ENCODE data around the gene TBX2.

Gene TBX2

GRCh38 chr17:61383689-61384201 lies 15.9 kb upstream of the TBX2 start:
- Histone ChIP-seq H3K4me1 (ENCODE audit: insufficient read depth, low read length, poor library complexity, severe bottlenecking) (no peaks in the 10 kb centered on the region), H3K27me3 (ENCODE audit: insufficient read depth, low read length, poor library complexity, severe bottlenecking) (no peaks in the 10 kb centered on the region), H3K36me3 (ENCODE audit: insufficient read depth, low read length) (no peaks in the 10 kb centered on the region), H3K9me3 (ENCODE audit: insufficient read depth, low read depth, low read length) (no peaks in the 10 kb centered on the region), H3K4me3 (ENCODE audit: low read length, poor library complexity, severe bottlenecking) (no peak overlapping the region), H2AFZ (ENCODE audit: low read length) (no peak overlapping the region), H3F3A (ENCODE audit: low read depth) (no peaks in the 10 kb centered on the region), H4K20me1 (ENCODE audit: insufficient read depth, low read length, poor library complexity, severe bottlenecking) (no peaks in the 10 kb centered on the region), H3K79me2 (ENCODE audit: insufficient read depth, low read length) (no peaks in the 10 kb centered on the region), H3K4me2 (ENCODE audit: low read depth, low read length, poor library complexity, severe bottlenecking) (no peak overlapping the region), H3K9me2 (replicated peaks; ENCODE audit: low read depth, low read length) (no peaks in the 10 kb centered on the region), H3K9ac (ENCODE audit: low read depth, low read length, poor library complexity, severe bottlenecking) (no peak overlapping the region)
- no peak for TF ChIP-seq CTCF (conservative IDR thresholded peaks at IDR 0.05; ENCODE audit: low read length)
- TF ChIP-seq EZH2phosphoT487 (IDR thresholded peaks at IDR 0.05; ENCODE audit: borderline replicate concordance) = no peak

GRCh38 chr17:61384354-61384691 lies 15.3 kb upstream of the TBX2 start:
- no peaks in the 10 kb centered on the region for H3K9me3 ChIP-seq (ENCODE audit: insufficient read depth, low read depth, low read length)
- no peaks in the 10 kb centered on the region for H3K79me2 ChIP-seq (ENCODE audit: insufficient read depth, low read length)

GRCh38 chr17:61384692-61385576 lies 14.7 kb upstream of the TBX2 start:
- Histone ChIP-seq H3K27me3 (ENCODE audit: insufficient read depth, low read length, poor library complexity, severe bottlenecking) (no peaks in the 10 kb centered on the region), H3K4me3 (ENCODE audit: low read length, poor library complexity, severe bottlenecking) (no peak overlapping the region), H3K9me3 (ENCODE audit: insufficient read depth, low read depth, low read length) (no peaks in the 10 kb centered on the region), H3F3A (ENCODE audit: low read depth) (no peaks in the 10 kb centered on the region), H2AFZ (ENCODE audit: low read length) (no peak overlapping the region), H4K20me1 (ENCODE audit: insufficient read depth, low read length, poor library complexity, severe bottlenecking) (no peaks in the 10 kb centered on the region), H3K4me2 (ENCODE audit: low read depth, low read length, poor library complexity, severe bottlenecking) (no peak overlapping the region), H3K9ac (ENCODE audit: low read depth, low read length, poor library complexity, severe bottlenecking) (no peak overlapping the region), H3K79me2 (ENCODE audit: insufficient read depth, low read length) (no peaks in the 10 kb centered on the region), H3K4me1 (ENCODE audit: insufficient read depth, low read length, poor library complexity, severe bottlenecking) (no peaks in the 10 kb centered on the region), H3K9me2 (replicated peaks; ENCODE audit: low read depth, low read length) (no peaks in the 10 kb centered on the region), H3K36me3 (ENCODE audit: insufficient read depth, low read length) (no peaks in the 10 kb centered on the region)
- TF ChIP-seq CTCF (conservative IDR thresholded peaks at IDR 0.05; ENCODE audit: low read length) = no peak
- TF ChIP-seq EZH2phosphoT487 (IDR thresholded peaks at IDR 0.05; ENCODE audit: borderline replicate concordance) = no peak

More at GRCh38 chr17:61384354-61384691, 15.3 kb upstream of the TBX2 start:
- Histone ChIP-seq H4K20me1 (ENCODE audit: insufficient read depth, low read length, poor library complexity, severe bottlenecking) (no peaks in the 10 kb centered on the region), H3K36me3 (ENCODE audit: insufficient read depth, low read length) (no peaks in the 10 kb centered on the region), H3F3A (ENCODE audit: low read depth) (no peaks in the 10 kb centered on the region), H3K9ac (ENCODE audit: low read depth, low read length, poor library complexity, severe bottlenecking) (no peak overlapping the region), H3K4me1 (ENCODE audit: insufficient read depth, low read length, poor library complexity, severe bottlenecking) (no peaks in the 10 kb centered on the region), H3K4me2 (ENCODE audit: low read depth, low read length, poor library complexity, severe bottlenecking) (no peak overlapping the region), H3K27me3 (ENCODE audit: insufficient read depth, low read length, poor library complexity, severe bottlenecking) (no peaks in the 10 kb centered on the region), H2AFZ (ENCODE audit: low read length) (no peak overlapping the region), H3K4me3 (ENCODE audit: low read length, poor library complexity, severe bottlenecking) (no peak overlapping the region), H3K9me2 (replicated peaks; ENCODE audit: low read depth, low read length) (no peaks in the 10 kb centered on the region)
- TF ChIP-seq CTCF (conservative IDR thresholded peaks at IDR 0.05; ENCODE audit: low read length) (no peak), EZH2phosphoT487 (IDR thresholded peaks at IDR 0.05; ENCODE audit: borderline replicate concordance) (no peak)
